Sigmoid colon (tissue), 4 donors: ENCODE measurements around the gene FOXS1.

Experiments
- EP300 ChIP-seq, 4 donors: sonication (generic); formaldehyde crosslinking; IDR thresholded peaks; one replicate each; pipeline ENCODE4 v1.6.1; 2017; ENCODE audit warnings: antibody characterized with exemption in 4 of 4
- POLR2A ChIP-seq, 2 donors: fragments of 450-650 bp; IDR thresholded peaks; one replicate each; pipeline ENCODE4 v1.6.1; 2016; ENCODE audit warnings: antibody characterized with exemption in 2 of 2, mild to moderate bottlenecking in 2 of 2, moderate library complexity in 2 of 2
- POLR2AphosphoS5 ChIP-seq, 4 donors: sonication (generic); formaldehyde crosslinking; IDR thresholded peaks; one replicate each; pipeline ENCODE4 v1.6.1; 2017; ENCODE audit warnings: antibody characterized with exemption in 4 of 4
- TF ChIP-seq, protein P1 (sequence below), 4 experiments: fragments of 450-650 bp in 3 of 4; fragments of 200-600 bp in 1 of 4; IDR thresholded peaks; one replicate each; pipeline ENCODE4 v1.5.1; 2016 to 2019; ENCODE audit warnings: antibody characterized with exemption in 4 of 4, mild to moderate bottlenecking in 3 of 4, moderate library complexity in 2 of 4

DNA sequence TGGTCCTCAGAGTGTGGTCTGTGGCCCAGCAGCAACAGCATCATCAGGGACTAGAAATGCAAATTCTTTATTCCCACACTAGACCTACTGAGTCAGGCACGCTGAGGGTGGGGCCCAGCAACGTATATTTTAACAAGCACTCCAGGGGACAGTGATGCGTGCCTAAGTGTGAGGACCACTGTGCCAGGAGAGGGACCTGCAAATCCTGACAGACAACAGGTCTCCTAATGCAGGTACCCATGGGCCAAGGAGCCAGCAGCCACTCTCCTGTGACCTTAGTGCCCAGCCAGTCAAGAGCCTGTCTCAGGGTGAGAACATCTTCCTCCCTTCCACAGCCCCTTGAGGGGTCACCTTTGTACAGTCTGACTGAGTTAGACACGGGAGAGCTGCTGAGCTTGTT is 34.2 kb downstream of the FOXS1 start:
- TF ChIP-seq, protein P1, sequence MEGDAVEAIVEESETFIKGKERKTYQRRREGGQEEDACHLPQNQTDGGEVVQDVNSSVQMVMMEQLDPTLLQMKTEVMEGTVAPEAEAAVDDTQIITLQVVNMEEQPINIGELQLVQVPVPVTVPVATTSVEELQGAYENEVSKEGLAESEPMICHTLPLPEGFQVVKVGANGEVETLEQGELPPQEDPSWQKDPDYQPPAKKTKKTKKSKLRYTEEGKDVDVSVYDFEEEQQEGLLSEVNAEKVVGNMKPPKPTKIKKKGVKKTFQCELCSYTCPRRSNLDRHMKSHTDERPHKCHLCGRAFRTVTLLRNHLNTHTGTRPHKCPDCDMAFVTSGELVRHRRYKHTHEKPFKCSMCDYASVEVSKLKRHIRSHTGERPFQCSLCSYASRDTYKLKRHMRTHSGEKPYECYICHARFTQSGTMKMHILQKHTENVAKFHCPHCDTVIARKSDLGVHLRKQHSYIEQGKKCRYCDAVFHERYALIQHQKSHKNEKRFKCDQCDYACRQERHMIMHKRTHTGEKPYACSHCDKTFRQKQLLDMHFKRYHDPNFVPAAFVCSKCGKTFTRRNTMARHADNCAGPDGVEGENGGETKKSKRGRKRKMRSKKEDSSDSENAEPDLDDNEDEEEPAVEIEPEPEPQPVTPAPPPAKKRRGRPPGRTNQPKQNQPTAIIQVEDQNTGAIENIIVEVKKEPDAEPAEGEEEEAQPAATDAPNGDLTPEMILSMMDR (IDR thresholded peaks at IDR 0.05): no peak
- TF ChIP-seq POLR2AphosphoS5 (IDR thresholded peaks at IDR 0.05) (no peak), POLR2A (IDR thresholded peaks at IDR 0.05) (no peak), EP300 (IDR thresholded peaks at IDR 0.05) (no peak)
